CD4-positive, alpha-beta T cell treated with Interleukin-15 for 1 hour (primary cell): ENCODE measurements around the gene SNX1.
A peak's percentile ranks its signal among the peaks of the same experiment; 100 is the strongest.
"Not testable (repeated sequence)": the region's sequence is repeated elsewhere in the genome, so short reads cannot be mapped to it uniquely, and the experiment has no call there.

ENCODE experiments used
- DNase-seq: peaks from one replicate; pipeline ENCODE4 v3.0.0-alpha.2; 2020

Gene SNX1

GRCh38 chr15:64082757-64083156 is 13.0 kb upstream of the SNX1 start:
- DNase-seq, result no peak

DNA sequence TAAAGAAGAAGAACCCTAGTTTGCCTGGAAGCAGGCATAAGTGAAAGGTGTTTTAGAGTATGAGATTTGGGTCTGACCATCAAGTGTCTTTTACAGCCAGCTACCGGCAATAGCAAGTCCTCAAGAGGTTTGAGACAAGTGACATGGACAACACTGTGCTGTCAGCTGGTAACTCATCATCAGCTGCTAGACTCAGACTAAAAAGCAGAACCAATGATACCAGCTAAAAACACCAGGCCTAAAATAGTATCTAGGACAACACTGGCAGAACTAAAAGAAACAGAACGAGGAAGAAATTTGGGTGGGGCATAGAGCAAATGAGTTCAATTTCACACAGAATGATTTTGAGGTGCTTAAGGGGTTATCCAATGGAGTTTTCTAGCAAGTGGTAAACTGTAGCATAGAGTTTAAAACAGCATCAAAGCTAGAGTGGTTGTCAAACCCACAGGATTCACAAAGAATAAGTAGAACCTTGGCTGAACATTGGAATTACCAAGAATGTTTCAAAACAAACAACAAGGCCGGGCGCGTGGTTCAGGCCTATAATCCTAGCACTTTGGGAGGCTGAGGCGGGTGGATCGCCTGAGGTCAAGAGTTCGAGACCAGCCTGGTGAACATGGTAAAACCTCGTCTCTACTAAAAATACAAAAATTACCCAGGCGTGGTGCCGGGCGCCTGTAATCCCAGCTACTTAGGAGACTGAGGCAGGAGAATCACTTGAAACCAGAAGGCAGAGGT is 6.1 kb upstream of the SNX1 start:
- peak; percentile 55 for DNase-seq

DNA sequence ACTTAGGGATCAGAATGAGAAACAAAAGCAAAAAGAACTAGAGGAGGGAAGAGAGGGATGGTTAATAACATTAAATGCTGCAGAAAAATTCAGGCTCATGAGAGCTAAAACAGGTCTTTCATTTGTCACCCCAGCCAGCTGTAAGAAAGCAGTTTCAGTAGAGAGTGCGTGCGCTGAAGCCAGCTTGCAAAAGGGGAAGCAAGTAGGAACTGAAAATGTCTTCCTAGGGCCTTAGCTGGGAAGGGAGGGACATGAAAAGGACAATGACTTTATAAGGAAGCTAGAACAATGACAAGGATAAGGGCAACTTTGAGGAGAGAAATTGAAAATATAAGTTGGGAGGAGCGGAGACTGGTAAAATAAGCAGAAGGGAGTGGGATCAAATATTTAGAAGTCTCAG is 5.3 kb upstream of the SNX1 start:
- peak; percentile 44 for DNase-seq

GRCh38 chr15:64092075-64092820 is 3.5 kb upstream of the SNX1 start:
- DNase-seq, result no peak

- peak; percentile 53 for DNase-seq
These were observed 2.7 kb upstream of the SNX1 start for GRCh38 chr15:64092864-64093626.

DNA sequence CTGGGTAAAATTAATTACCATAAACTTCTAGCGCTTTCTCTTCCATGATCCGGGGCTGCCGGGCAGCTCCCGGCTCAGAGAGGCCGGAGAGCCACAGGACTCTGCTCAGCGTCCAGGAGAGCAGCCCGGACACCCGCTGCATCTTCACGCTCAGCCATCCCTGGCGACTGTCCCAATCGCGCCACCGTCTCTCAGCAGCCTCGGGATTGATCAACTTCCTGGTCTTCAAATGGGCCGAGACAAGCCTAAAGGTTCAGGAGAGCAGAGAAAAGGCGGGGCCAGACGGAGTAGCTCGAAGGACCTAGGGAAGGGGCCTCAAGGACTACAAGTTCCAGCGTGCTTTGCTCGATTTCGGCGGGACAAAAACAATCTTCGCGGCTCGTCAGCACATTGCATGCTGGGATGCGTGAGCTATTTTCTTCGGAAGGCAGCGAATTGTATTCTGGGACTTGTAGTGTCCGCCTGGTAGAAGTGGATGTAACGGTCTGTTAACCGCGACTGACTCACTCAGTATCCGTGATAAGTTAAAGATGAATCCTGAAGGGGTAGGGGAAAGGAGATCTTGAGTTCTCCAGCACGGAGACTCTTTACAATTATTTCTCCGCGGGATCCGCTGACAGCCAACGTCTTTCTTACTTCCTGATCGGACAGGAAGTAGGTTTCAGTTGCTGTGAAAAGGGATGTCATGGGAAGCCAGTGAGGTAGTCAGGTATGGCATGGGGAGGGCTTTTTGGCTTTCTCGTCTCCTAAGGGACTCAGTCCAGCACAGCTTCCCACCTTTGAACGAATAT is 2.0 kb upstream of the SNX1 start, which contains the start of gene CIAO2A:
Gene CIAO2A, minus strand, starts transcription at position 212 of the 791 bp plus-strand sequence. Its CDS starts 70 bp downstream, at position 142.
- peak; percentile 95 for DNase-seq

- no peak for DNase-seq
These were observed 369 bp upstream of the SNX1 start for GRCh38 chr15:64095431-64095794.

- no peak for DNase-seq
These were observed 1.0 kb downstream of the SNX1 start for GRCh38 chr15:64096668-64097384.

DNA sequence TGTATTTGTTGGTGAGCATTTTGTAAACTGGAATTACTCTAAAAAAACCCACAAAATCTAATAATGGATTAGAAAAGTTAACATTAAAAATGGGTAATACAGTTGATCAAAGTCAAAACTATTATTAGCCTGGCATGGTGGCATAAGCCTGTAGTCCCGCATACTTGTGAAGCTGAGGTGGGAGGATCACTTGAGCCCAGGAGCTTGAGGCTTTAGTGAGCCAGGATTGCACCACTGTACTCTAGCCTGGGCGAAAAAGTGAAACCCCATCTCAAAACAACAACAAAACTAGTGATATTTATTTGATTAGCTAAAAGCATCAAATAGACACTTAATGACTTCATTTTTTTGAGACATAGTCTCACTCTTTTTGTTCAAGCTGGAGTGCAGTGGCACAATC is 3.6 kb downstream of the SNX1 start:
- DNase-seq, result no peak

DNA sequence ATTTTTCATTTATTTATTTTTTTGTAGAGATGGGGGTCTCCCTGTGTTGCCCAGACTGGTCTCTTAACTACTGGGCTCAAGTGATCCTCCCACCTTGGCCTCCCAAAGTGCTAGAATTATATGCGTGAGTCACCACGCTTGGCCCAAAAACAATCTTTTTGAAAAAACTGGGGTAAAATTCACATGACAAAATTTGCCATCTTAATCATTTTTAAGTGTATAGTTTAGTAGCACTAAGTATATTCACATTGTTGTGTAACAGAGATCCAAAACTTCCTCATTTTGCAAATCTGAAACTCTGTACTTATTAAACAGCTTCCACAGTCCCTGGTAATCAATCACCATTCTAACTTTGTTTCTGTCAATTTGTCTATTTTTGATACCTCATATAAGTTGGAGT is 5.2 kb downstream of the SNX1 start:
- no peak for DNase-seq

DNA sequence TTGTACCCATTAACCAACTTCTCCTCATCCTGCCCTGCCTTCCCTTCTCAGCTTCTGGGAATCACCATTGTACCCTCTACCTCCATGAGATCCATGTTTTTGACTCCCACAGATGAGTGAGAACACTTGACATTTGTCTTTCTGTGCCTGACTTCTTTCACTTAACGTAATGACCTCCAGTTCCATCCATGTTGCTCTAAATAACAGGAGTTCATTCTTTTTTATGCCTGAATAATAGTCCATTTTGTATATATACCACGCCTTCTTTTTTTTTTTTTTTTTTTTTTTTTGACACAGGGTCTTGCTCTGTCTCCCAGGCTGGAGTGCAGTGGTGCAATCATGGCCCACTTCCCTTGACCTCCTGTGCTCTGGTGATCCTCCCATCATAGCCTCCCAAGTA is 6.7 kb downstream of the SNX1 start:
- no peak for DNase-seq

- no peak for DNase-seq
These were observed 9.4 kb downstream of the SNX1 start for GRCh38 chr15:64105113-64105704.

GRCh38 chr15:64107337-64107736 is 11.6 kb downstream of the SNX1 start:
- DNase-seq, result no peak

DNA sequence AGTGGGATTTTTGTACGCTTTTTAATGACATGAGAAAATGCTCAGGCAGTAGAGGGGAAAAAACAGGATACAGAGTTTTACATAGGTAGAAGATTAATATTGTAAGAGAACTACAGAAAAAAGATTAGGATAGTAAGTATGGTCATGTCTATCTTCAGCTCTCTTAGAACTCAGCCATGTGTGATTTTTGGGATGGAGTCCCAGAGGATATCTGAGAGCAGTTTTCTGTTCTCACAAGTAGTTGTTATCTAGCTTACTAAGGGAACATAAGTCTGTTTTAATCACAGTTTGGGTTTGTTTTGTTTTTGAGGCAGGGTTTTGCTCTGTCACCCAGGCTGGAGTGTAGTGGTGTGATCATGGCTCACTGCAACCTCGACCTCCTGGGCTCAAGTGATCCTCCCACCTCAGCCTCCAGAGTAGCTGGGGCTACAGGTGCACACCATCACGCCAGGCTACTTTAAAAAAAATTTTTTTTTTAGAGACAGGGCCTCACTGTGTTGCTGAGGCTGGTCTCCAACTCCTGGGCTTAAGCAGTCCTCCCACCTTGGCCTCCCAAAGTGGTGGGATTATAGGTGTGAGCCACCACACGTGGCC is 14.4 kb downstream of the SNX1 start:
- DNase-seq, result not testable (repeated sequence)

DNA sequence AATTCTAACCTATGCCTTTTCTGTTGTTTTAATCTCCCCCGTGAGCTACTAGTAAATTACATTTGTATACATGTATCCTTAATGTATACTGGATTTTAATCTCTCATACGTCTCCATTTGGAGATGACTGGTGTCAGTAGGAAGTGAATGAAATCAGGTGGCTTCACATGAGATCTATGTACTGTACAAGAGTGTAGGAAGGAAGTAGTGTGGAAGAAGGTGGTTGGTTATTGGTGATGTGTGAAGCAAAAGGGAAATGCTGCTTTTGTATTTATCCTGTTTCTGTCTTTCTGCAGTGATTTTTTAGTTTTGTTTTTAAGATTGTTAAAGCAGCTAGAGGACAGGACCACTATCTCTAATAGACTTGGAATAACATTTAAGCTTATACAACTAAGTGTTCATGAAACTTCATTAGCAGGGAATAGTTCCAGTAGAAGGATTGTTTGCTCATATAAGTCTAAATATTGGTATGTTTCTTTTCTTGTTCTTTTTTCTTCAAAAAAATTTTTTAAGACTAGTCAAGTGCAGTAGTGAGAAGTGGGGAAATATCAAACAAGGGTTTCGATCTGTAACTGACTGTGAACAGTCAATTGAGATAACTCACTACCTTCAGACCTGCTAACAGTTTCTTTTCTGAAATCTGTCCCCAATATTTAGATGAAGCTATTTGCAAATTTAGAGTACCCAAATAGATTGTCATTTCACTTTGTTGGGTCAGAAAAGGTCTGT is 15.3 kb downstream of the SNX1 start:
- no peak for DNase-seq

DNA sequence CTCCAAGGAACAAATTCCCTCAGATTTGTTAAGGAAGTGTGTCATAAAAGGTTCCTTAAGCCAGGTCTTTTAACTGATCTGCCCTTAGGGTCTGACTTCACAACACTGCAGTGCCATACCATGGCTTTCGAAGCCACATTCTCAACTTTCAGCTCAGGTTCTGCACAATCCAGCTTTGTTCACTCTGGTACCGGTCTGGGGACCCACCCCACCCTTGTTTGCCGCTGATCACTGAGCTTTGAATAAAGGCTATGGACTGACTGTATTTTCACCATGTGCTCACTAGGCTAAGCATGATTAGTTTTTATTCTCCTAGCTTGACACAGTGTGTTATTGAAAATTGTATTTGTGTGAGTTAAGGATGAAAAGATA is 15.9 kb downstream of the SNX1 start:
- DNase-seq, result no peak

DNA sequence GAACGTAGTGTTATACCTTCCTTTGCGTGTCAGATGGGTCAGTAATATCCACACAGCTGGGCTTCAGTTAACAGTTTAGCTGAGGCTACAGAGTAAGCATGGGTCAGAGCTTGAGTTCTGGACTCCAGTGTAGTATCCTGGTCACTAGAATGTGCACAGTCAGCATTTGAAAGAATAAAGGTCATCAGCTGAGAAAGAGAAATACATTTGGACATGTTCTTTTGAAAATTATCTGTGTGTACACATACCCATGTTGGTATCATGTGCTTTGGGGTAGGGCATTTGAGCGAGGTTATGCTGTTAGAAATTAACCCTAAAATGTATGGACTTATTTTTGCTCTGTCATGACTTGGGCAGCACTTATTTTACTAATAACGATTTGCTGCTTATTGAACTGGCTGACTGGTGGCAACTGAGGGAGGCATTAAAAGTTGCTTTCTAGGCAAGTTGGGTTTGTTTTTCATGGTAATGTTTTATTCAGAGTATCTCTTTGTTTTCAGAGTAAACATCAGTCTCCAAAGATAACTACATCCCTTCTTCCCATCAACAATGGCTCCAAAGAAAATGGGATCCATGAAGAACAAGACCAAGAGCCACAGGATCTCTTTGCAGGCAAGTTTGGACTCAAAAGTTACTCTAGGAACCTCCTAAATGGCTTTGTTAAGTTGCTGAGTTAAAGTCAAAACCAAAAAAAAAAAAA is 16.4 kb downstream of the SNX1 start:
- no peak for DNase-seq

DNA sequence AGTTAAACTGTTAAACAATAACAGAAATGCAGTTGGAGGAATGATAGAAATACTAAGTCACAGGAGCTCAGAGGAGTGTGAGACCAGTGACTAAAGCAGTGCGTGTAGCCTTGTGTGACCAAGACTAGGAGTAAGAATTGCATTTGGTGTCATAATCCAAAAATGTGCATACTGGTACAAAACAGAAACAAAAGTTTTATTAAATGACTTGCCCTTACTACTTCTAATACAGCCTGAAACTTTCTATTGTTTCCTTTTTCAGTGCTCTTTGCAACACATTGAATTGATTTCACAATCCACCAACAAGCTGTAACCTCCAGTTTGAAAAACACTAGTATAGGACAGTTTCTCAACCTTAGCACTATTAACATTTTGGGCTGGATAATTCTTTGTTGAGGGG is 17.1 kb downstream of the SNX1 start:
- DNase-seq, result no peak

- no peak for DNase-seq
These were observed 22.1 kb downstream of the SNX1 start for GRCh38 chr15:64117759-64118487.
